Thyroid gland (tissue), 4 donors: ENCODE data around the gene KCNH1. TPM values are rescaled to one million over a fixed set of nuclear protein-coding genes. Genes with fewer than 3 reads are reported as not detected.

Source experiments
- DNase-seq, 2 donors: peaks; one replicate each; pipeline ENCODE4 v3.0.0-alpha.2; 2019
- H3K27ac ChIP-seq, 3 donors: fragments of 200-600 bp; sonication (generic); 1 replicate in 2 of 3; 2 replicates in 1 of 3; pipeline ENCODE4 v1.5.1; 2016 to 2019; ENCODE audit warnings: mild to moderate bottlenecking in 1 of 3, moderate library complexity in 1 of 3
- H3K27me3 ChIP-seq: fragments of 200-600 bp; sonication (generic); one replicate; pipeline ENCODE4 v1.5.1; 2019
- H3K36me3 ChIP-seq, 2 donors: fragments of 200-600 bp; sonication (generic); one replicate each; pipeline ENCODE4 v1.5.1; 2016 to 2019
- H3K4me1 ChIP-seq, 2 donors: fragments of 200-600 bp; sonication (generic); one replicate each; pipeline ENCODE4 v1.5.1; 2017 to 2019
- H3K4me3 ChIP-seq, 3 donors: fragments of 200-600 bp; sonication (generic); replicated peaks in 1 of 3; 1 replicate in 2 of 3; 2 replicates in 1 of 3; pipeline ENCODE4 v1.5.1; 2016; ENCODE audit warnings: mild to moderate bottlenecking in 1 of 3
- H3K9me3 ChIP-seq: fragments of 200-600 bp; sonication (generic); one replicate; pipeline ENCODE4 v1.5.1; 2017
- CTCF ChIP-seq, 6 experiments: fragments of 200-600 bp in 3 of 6; fragments of 450-650 bp in 3 of 6; sonication (generic) in 3 of 6; IDR thresholded peaks; one replicate each; pipeline ENCODE4 v1.5.1; 2016 to 2019; ENCODE audit warnings: antibody characterized with exemption in 6 of 6, mild to moderate bottlenecking in 2 of 6, inconsistent platforms in 1 of 6, moderate library complexity in 1 of 6
- POLR2A ChIP-seq, 2 donors: fragments of 450-650 bp; IDR thresholded peaks; one replicate each; pipeline ENCODE4 v1.6.1; 2017; ENCODE audit warnings: antibody characterized with exemption in 2 of 2, mild to moderate bottlenecking in 2 of 2, moderate library complexity in 1 of 2
- WGBS, 2 donors: methylation state at CpG; one replicate each; pipeline ENCODE4 v1.1.5; 2017; 5-methylcytosine and 5-hydroxymethylcytosine counted together
- intact Hi-C: fragments of 100-400 bp; cut with DNase I; formaldehyde crosslinking; loops from one replicate; pipeline ENCODE4 v1.15.1; 2023
- total RNA-seq, 4 donors: library from RNA; depleted of rRNA; stranded (reverse); fragments of >200 nt; gene quantifications; one replicate each; pipeline ENCODE4 v1.2.3, GENCODE V29; 2016

Gene KCNH1
- total RNA-seq, 4 donors from 2014 or later, result 1.3 TPM; not detected in 2

- WGBS, 2 donors, result 89 to 91% methylated on average over 5 of the region's 5 CpGs
- no peak overlapping the region for H3K4me3 ChIP-seq
- intact Hi-C loops, result no loop called here
- H3K9me3 ChIP-seq, result no peaks in the 10 kb centered on the region
- peaks cover 0 to 3% of the 10 kb centered on the region in 2 donors for H3K4me1 ChIP-seq
- H3K36me3 ChIP-seq, result no peaks in the 10 kb centered on the region
- H3K27me3 ChIP-seq, result no peaks in the 10 kb centered on the region
- no peak overlapping the region for H3K27ac ChIP-seq
- TF ChIP-seq POLR2A (IDR thresholded peaks at IDR 0.05) (no peak), CTCF (IDR thresholded peaks at IDR 0.05) (no peak)
- no peak for DNase-seq
Measured at GRCh38 chr1:210796421-210796820, 337.5 kb downstream of the KCNH1 start.

- 82 to 87% methylated on average over 1 of the region's 1 CpG for WGBS, 2 donors
- no peaks in the 10 kb centered on the region for H3K9me3 ChIP-seq
- no peak for DNase-seq
- TF ChIP-seq CTCF (IDR thresholded peaks at IDR 0.05), result no peak
- no peak for TF ChIP-seq POLR2A (IDR thresholded peaks at IDR 0.05)
- H3K27me3 ChIP-seq, result no peaks in the 10 kb centered on the region
- H3K27ac ChIP-seq, result no peak overlapping the region
- H3K4me3 ChIP-seq, result no peak overlapping the region
- H3K4me1 ChIP-seq, result no peaks in the 10 kb centered on the region
- H3K36me3 ChIP-seq, result no peaks in the 10 kb centered on the region
- intact Hi-C loops, result no loop called here
Measured at GRCh38 chr1:210794445-210794844, 339.5 kb downstream of the KCNH1 start.

GRCh38 chr1:210792250-210793102 lies 341.5 kb downstream of the KCNH1 start:
- Histone ChIP-seq H3K27me3 (no peaks in the 10 kb centered on the region), H3K4me3 (no peak overlapping the region), H3K9me3 (no peaks in the 10 kb centered on the region), H3K4me1 (no peaks in the 10 kb centered on the region), H3K36me3 (no peaks in the 10 kb centered on the region), H3K27ac (no peak overlapping the region)
- 67 to 78% methylated on average over 3 of the region's 3 CpGs for WGBS, 2 donors
- DNase-seq, result no peak
- intact Hi-C loops, result no loop called here
- TF ChIP-seq CTCF (IDR thresholded peaks at IDR 0.05) (no peak), POLR2A (IDR thresholded peaks at IDR 0.05) (no peak)

GRCh38 chr1:210790196-210790595 lies 343.8 kb downstream of the KCNH1 start:
- Histone ChIP-seq H3K4me1 (no peaks in the 10 kb centered on the region), H3K27me3 (no peaks in the 10 kb centered on the region), H3K9me3 (no peaks in the 10 kb centered on the region), H3K4me3 (no peak overlapping the region), H3K36me3 (no peaks in the 10 kb centered on the region), H3K27ac (no peak overlapping the region)
- no peak for DNase-seq
- intact Hi-C loops, result no loop called here
- whole genome bisulfite sequencing, 2 donors, result 76 to 88% methylated on average over 2 of the region's 2 CpGs
- TF ChIP-seq CTCF (IDR thresholded peaks at IDR 0.05), result no peak
- TF ChIP-seq POLR2A (IDR thresholded peaks at IDR 0.05), result no peak

GRCh38 chr1:210787800-210788199 lies 346.1 kb downstream of the KCNH1 start:
- DNase-seq, result no peak
- Histone ChIP-seq H3K4me3 (no peak overlapping the region), H3K27me3 (no peaks in the 10 kb centered on the region), H3K36me3 (no peaks in the 10 kb centered on the region), H3K9me3 (no peaks in the 10 kb centered on the region), H3K27ac (no peak overlapping the region), H3K4me1 (no peaks in the 10 kb centered on the region)
- TF ChIP-seq CTCF (IDR thresholded peaks at IDR 0.05) (no peak), POLR2A (IDR thresholded peaks at IDR 0.05) (no peak)
- intact Hi-C loops, result no loop called here
- WGBS, 2 donors, result 90 to 95% methylated on average over 1 of the region's 1 CpG
